ENCODE measurements around the gene SMC1B. TPM values are rescaled to one million over a fixed set of nuclear protein-coding genes. Genes with fewer than 3 reads are reported as not detected.

The SMC1B gene
- total and polyA plus RNA-seq, 2 experiments from 2014 or later: 0.10 TPM; not detected in 1

DNA sequence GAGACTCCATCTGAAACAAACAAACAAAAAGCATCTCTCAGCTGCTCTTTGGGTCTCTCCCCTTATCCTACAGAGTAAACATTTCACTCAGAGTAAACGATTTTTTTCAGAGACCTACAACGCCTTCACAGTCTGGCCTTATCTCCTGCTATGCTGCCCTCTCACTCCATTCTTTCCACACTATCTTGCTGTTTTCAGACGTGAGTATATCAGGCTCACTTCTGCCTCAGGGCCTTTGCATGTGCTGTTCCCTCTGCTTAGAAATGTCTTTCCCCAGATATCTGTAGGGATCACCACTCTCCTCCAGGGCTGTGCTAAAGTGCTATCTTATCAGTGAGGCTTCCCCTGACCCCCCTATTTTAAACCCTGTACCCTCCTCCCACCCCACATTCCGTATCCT lies 6.6 kb upstream of the SMC1B start:
- H3K4me1 ChIP-seq (ENCODE audit: insufficient read depth): no peaks in the 10 kb centered on the region
- H3K4me2 ChIP-seq: no peak overlapping the region
- no peaks in the 10 kb centered on the region for H3K27me3 ChIP-seq
- H3K27ac ChIP-seq: no peak overlapping the region
- no peaks in the 10 kb centered on the region for H3K9me2 ChIP-seq (replicated peaks; ENCODE audit: insufficient read depth)
- no peaks in the 10 kb centered on the region for H3K36me3 ChIP-seq (replicated peaks; ENCODE audit: insufficient read depth, low read depth)
- no peaks in the 10 kb centered on the region for H3K9me3 ChIP-seq (ENCODE audit: low read depth)
- no peak overlapping the region for H3K4me3 ChIP-seq
- H3K79me2 ChIP-seq: no peaks in the 10 kb centered on the region
- no peak overlapping the region for H2AFZ ChIP-seq
- TF ChIP-seq, protein P1, sequence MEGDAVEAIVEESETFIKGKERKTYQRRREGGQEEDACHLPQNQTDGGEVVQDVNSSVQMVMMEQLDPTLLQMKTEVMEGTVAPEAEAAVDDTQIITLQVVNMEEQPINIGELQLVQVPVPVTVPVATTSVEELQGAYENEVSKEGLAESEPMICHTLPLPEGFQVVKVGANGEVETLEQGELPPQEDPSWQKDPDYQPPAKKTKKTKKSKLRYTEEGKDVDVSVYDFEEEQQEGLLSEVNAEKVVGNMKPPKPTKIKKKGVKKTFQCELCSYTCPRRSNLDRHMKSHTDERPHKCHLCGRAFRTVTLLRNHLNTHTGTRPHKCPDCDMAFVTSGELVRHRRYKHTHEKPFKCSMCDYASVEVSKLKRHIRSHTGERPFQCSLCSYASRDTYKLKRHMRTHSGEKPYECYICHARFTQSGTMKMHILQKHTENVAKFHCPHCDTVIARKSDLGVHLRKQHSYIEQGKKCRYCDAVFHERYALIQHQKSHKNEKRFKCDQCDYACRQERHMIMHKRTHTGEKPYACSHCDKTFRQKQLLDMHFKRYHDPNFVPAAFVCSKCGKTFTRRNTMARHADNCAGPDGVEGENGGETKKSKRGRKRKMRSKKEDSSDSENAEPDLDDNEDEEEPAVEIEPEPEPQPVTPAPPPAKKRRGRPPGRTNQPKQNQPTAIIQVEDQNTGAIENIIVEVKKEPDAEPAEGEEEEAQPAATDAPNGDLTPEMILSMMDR (IDR thresholded peaks at IDR 0.05; ENCODE audit: poor library complexity): no peak
- TF ChIP-seq EZH2phosphoT487 (IDR thresholded peaks at IDR 0.05; ENCODE audit: low read depth, severe bottlenecking, unreplicated experiment): no peak
- TF ChIP-seq EZH2 (IDR thresholded peaks at IDR 0.05; ENCODE audit: borderline replicate concordance): no peak
- WGBS (ENCODE audit: low lambda C conversion rate, missing lambda C conversion rate): 73% methylated on average over 4 of the region's 4 CpGs
- H4K20me1 ChIP-seq (ENCODE audit: insufficient read depth, poor library complexity, severe bottlenecking): no peaks in the 10 kb centered on the region
- DNase-seq (ENCODE audit: low spot score): no peak

DNA sequence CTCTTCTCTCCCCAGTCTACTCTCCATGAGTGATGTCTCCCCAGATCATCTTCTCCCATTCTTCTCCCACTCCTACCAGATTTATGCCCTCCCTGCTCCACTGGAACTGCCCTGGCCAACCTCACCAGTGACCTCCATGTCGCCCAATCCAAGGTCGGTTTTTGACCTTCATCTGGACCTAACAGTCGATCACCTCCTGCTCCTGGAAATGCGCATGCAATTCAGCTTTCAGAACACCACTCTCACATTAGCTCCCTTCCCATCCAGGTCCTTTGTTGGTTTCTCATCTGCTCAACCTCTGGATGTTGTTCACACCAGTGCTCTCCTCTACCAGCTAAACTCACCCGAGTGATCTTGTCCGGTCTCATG lies 5.4 kb upstream of the SMC1B start:
- H3K9me2 ChIP-seq (replicated peaks; ENCODE audit: insufficient read depth): no peaks in the 10 kb centered on the region
- H4K20me1 ChIP-seq (ENCODE audit: insufficient read depth, poor library complexity, severe bottlenecking): no peaks in the 10 kb centered on the region
- no peak for DNase-seq (ENCODE audit: low spot score)
- H3K9me3 ChIP-seq (ENCODE audit: low read depth): no peaks in the 10 kb centered on the region
- H3K4me1 ChIP-seq (ENCODE audit: insufficient read depth): no peaks in the 10 kb centered on the region
- H3K36me3 ChIP-seq (replicated peaks; ENCODE audit: insufficient read depth, low read depth): no peaks in the 10 kb centered on the region
- H3K27ac ChIP-seq: no peak overlapping the region
- TF ChIP-seq EZH2 (IDR thresholded peaks at IDR 0.05; ENCODE audit: borderline replicate concordance): no peak
- no peak for TF ChIP-seq EZH2phosphoT487 (IDR thresholded peaks at IDR 0.05; ENCODE audit: low read depth, severe bottlenecking, unreplicated experiment)
- TF ChIP-seq, protein P1 (IDR thresholded peaks at IDR 0.05; ENCODE audit: poor library complexity): no peak
- WGBS (ENCODE audit: low lambda C conversion rate, missing lambda C conversion rate): 92% methylated on average over 6 of the region's 6 CpGs
- no peak overlapping the region for H2AFZ ChIP-seq
- no peak overlapping the region for H3K4me3 ChIP-seq
- H3K4me2 ChIP-seq: no peak overlapping the region
- H3K79me2 ChIP-seq: no peaks in the 10 kb centered on the region
- no peaks in the 10 kb centered on the region for H3K27me3 ChIP-seq

DNA sequence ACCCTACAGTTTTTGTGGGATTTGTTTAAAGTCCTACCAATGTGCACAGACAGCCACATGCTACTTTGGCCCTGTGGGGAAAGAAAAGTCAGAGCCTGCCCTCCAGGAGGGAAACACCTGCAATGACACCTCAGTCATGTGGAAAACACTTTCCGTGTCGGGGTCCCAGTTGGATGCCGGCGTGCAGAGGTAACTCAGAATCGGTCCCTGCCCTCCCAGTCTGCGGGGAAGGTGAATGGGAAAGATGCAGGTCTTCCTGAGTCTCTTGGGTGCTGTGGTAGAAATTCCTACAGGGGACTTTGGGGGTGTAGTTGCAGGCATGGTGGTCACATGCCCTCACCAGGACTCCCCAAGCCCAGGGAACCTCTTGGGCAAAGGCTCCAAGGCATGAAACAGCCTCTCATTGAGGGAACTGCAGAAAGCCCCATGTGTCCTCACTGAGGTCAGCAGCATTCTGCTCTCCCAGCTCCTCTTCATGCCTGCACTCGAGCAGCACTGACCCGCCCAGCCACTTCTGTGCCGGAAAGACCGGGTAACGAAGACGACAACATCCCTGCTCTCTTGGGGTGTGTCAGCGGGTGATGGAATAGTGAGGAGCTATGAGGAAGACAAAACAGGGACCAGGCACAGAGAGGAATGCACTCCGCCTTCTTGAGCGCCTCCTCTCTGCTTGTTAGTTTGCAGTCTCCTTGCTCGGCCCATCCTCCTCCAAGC lies 4.8 kb upstream of the SMC1B start:
- no peaks in the 10 kb centered on the region for H4K20me1 ChIP-seq (ENCODE audit: insufficient read depth, poor library complexity, severe bottlenecking)
- H3K36me3 ChIP-seq (replicated peaks; ENCODE audit: insufficient read depth, low read depth): no peaks in the 10 kb centered on the region
- H2AFZ ChIP-seq: no peak overlapping the region
- H3K4me2 ChIP-seq: no peak overlapping the region
- H3K4me3 ChIP-seq: no peak overlapping the region
- H3K79me2 ChIP-seq: no peaks in the 10 kb centered on the region
- H3K4me1 ChIP-seq (ENCODE audit: insufficient read depth): peaks cover 2% of the 10 kb centered on the region
- H3K27me3 ChIP-seq: no peaks in the 10 kb centered on the region
- TF ChIP-seq, protein P1 (IDR thresholded peaks at IDR 0.05; ENCODE audit: poor library complexity): no peak
- TF ChIP-seq EZH2 (IDR thresholded peaks at IDR 0.05; ENCODE audit: borderline replicate concordance): no peak
- no peak for TF ChIP-seq EZH2phosphoT487 (IDR thresholded peaks at IDR 0.05; ENCODE audit: low read depth, severe bottlenecking, unreplicated experiment)
- no peak overlapping the region for H3K27ac ChIP-seq
- no peaks in the 10 kb centered on the region for H3K9me2 ChIP-seq (replicated peaks; ENCODE audit: insufficient read depth)
- 93% methylated on average over 16 of the region's 16 CpGs for WGBS (ENCODE audit: low lambda C conversion rate, missing lambda C conversion rate)
- no peak for DNase-seq (ENCODE audit: low spot score)
- H3K9me3 ChIP-seq (ENCODE audit: low read depth): no peaks in the 10 kb centered on the region

All from hepatocyte (in vitro differentiated cells).